ENCODE measurements around the gene FGFBP1. TPM values are rescaled to one million over a fixed set of nuclear protein-coding genes. Genes with fewer than 3 reads are reported as not detected.

The FGFBP1 gene
- polyA plus RNA-seq, 2 donors: 178 to 533 TPM

- Histone ChIP-seq H3K27ac (ENCODE audit: low read depth in 2 of 2, low read length in 1 of 2) (no peak overlapping the region), H3K9me3 (ENCODE audit: control insufficient read depth in 2 of 2, insufficient read depth in 1 of 2, low read depth in 1 of 2, low read length in 1 of 2) (no peaks in the 10 kb centered on the region), H3K4me1 (ENCODE audit: control insufficient read depth in 2 of 2, insufficient read depth in 2 of 2, low read length in 1 of 2) (peaks cover 3% of the 10 kb centered on the region in 2 donors), H3K4me3 (ENCODE audit: low read depth in 1 of 2, low read length in 2 of 2) (no peak overlapping the region), H3K27me3 (ENCODE audit: control insufficient read depth in 1 of 2, insufficient read depth in 2 of 2, low read length in 2 of 2) (no peaks in the 10 kb centered on the region), H3K36me3 (ENCODE audit: control insufficient read depth in 2 of 2, insufficient read depth in 2 of 2, low read length in 1 of 2) (no peaks in the 10 kb centered on the region)
- 68 to 72% methylated on average over 8 of the region's 8 CpGs for WGBS, 2 donors
Observed at GRCh38 chr4:15947684-15948083, 9.1 kb upstream of the FGFBP1 start.

DNA sequence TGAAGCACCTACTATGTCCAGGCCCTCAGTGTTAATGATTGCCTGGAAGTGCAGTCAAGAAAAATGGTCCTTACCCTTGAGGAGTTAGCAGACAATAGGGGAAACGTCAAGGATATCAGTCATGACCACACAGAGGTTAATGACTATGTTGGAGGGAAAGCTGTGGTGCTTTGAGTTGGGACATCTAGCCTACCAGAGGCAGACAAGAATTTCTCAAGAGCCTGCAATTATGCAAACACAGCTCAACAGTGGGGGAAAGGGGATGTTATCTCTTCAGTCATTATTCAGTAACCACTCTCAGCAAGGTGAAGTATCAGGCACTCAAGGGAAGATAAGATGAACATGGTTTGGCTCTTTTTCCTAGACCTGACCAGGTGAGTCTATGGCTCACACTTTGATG, 7.0 kb upstream of the FGFBP1 start:
- 55 to 75% methylated on average over 1 of the region's 1 CpG for whole genome bisulfite sequencing, 2 donors
- H3K27me3 ChIP-seq (ENCODE audit: control insufficient read depth in 1 of 2, insufficient read depth in 2 of 2, low read length in 2 of 2): no peaks in the 10 kb centered on the region
- H3K36me3 ChIP-seq (ENCODE audit: control insufficient read depth in 2 of 2, insufficient read depth in 2 of 2, low read length in 1 of 2): no peaks in the 10 kb centered on the region
- H3K4me3 ChIP-seq (ENCODE audit: low read depth in 1 of 2, low read length in 2 of 2): no peak overlapping the region
- H3K27ac ChIP-seq (ENCODE audit: low read depth in 2 of 2, low read length in 1 of 2): no peak overlapping the region
- peaks cover 3% of the 10 kb centered on the region in 2 donors for H3K4me1 ChIP-seq (ENCODE audit: control insufficient read depth in 2 of 2, insufficient read depth in 2 of 2, low read length in 1 of 2)
- H3K9me3 ChIP-seq (ENCODE audit: control insufficient read depth in 2 of 2, insufficient read depth in 1 of 2, low read depth in 1 of 2, low read length in 1 of 2): no peaks in the 10 kb centered on the region

- no peaks in the 10 kb centered on the region for H3K9me3 ChIP-seq (ENCODE audit: control insufficient read depth in 2 of 2, insufficient read depth in 1 of 2, low read depth in 1 of 2, low read length in 1 of 2)
Observed at GRCh38 chr4:15944895-15945294, 6.4 kb upstream of the FGFBP1 start.

GRCh38 chr4:15942283-15942682, 3.7 kb upstream of the FGFBP1 start:
- H3K27me3 ChIP-seq (ENCODE audit: control insufficient read depth in 1 of 2, insufficient read depth in 2 of 2, low read length in 2 of 2): no peaks in the 10 kb centered on the region
- no peak overlapping the region for H3K4me3 ChIP-seq (ENCODE audit: low read depth in 1 of 2, low read length in 2 of 2)
- 64 to 66% methylated on average over 1 of the region's 1 CpG for WGBS, 2 donors
- no peak overlapping the region for H3K27ac ChIP-seq (ENCODE audit: low read depth in 2 of 2, low read length in 1 of 2)
- no peaks in the 10 kb centered on the region for H3K9me3 ChIP-seq (ENCODE audit: control insufficient read depth in 2 of 2, insufficient read depth in 1 of 2, low read depth in 1 of 2, low read length in 1 of 2)
- H3K36me3 ChIP-seq (ENCODE audit: control insufficient read depth in 2 of 2, insufficient read depth in 2 of 2, low read length in 1 of 2): no peaks in the 10 kb centered on the region
- peaks cover 0 to under 1% of the 10 kb centered on the region in 2 donors for H3K4me1 ChIP-seq (ENCODE audit: control insufficient read depth in 2 of 2, insufficient read depth in 2 of 2, low read length in 1 of 2)

More at GRCh38 chr4:15944895-15945294, 6.4 kb upstream of the FGFBP1 start:
- Histone ChIP-seq H3K4me3 (ENCODE audit: low read depth in 1 of 2, low read length in 2 of 2) (no peak overlapping the region), H3K36me3 (ENCODE audit: control insufficient read depth in 2 of 2, insufficient read depth in 2 of 2, low read length in 1 of 2) (no peaks in the 10 kb centered on the region), H3K27ac (ENCODE audit: low read depth in 2 of 2, low read length in 1 of 2) (no peak overlapping the region), H3K27me3 (ENCODE audit: control insufficient read depth in 1 of 2, insufficient read depth in 2 of 2, low read length in 2 of 2) (no peaks in the 10 kb centered on the region), H3K4me1 (ENCODE audit: control insufficient read depth in 2 of 2, insufficient read depth in 2 of 2, low read length in 1 of 2) (peaks cover 3% of the 10 kb centered on the region in 2 donors)
- WGBS, 2 donors: 88 to 89% methylated on average over 2 of the region's 2 CpGs

- H3K4me1 ChIP-seq (ENCODE audit: control insufficient read depth in 2 of 2, insufficient read depth in 2 of 2, low read length in 1 of 2): no peaks in the 10 kb centered on the region
- peaks cover 0 to 2% of the 10 kb centered on the region in 2 donors for H3K9me3 ChIP-seq (ENCODE audit: control insufficient read depth in 2 of 2, insufficient read depth in 1 of 2, low read depth in 1 of 2, low read length in 1 of 2)
- no peaks in the 10 kb centered on the region for H3K27me3 ChIP-seq (ENCODE audit: control insufficient read depth in 1 of 2, insufficient read depth in 2 of 2, low read length in 2 of 2)
- 24 to 29% methylated on average over 8 of the region's 8 CpGs for WGBS, 2 donors
- peak overlapping the region; percentile 64 to 72 for H3K4me3 ChIP-seq (ENCODE audit: low read depth in 1 of 2, low read length in 2 of 2)
- peak overlapping the region; percentile 75 to 89 for H3K27ac ChIP-seq (ENCODE audit: low read depth in 2 of 2, low read length in 1 of 2)
- H3K36me3 ChIP-seq (ENCODE audit: control insufficient read depth in 2 of 2, insufficient read depth in 2 of 2, low read length in 1 of 2): no peaks in the 10 kb centered on the region
Observed at GRCh38 chr4:15938182-15938581, 358 bp downstream of the FGFBP1 start.

DNA sequence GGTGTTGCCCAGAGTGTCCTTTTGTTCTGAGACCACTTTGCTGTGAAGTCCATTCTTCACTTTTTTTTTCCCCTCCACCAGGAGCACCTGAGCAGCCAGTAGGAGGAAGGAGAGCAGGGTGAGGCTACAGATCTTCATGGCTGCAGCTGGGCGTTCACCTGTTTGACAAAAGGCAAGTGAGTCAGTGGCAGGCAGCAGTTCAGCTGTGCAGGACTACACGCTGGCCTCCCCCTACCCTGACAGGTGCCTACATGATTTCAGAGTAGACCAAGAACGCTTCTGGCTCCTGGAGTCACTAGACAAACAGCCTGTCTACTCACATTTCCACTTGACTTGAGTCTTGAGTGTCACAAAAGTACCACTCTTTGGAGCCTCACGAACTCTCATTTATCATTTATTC, 2.0 kb downstream of the FGFBP1 start:
- no peaks in the 10 kb centered on the region for H3K4me1 ChIP-seq (ENCODE audit: control insufficient read depth in 2 of 2, insufficient read depth in 2 of 2, low read length in 1 of 2)
- H3K27me3 ChIP-seq (ENCODE audit: control insufficient read depth in 1 of 2, insufficient read depth in 2 of 2, low read length in 2 of 2): no peaks in the 10 kb centered on the region
- peak overlapping the region; percentile 54 to 85 for H3K27ac ChIP-seq (ENCODE audit: low read depth in 2 of 2, low read length in 1 of 2)
- H3K9me3 ChIP-seq (ENCODE audit: control insufficient read depth in 2 of 2, insufficient read depth in 1 of 2, low read depth in 1 of 2, low read length in 1 of 2): peaks cover 0 to 2% of the 10 kb centered on the region in 2 donors
- H3K4me3 ChIP-seq (ENCODE audit: low read depth in 1 of 2, low read length in 2 of 2): peak overlapping the region; percentile 34 to 72
- WGBS, 2 donors: 47 to 50% methylated on average over 4 of the region's 4 CpGs
- H3K36me3 ChIP-seq (ENCODE audit: control insufficient read depth in 2 of 2, insufficient read depth in 2 of 2, low read length in 1 of 2): no peaks in the 10 kb centered on the region

DNA sequence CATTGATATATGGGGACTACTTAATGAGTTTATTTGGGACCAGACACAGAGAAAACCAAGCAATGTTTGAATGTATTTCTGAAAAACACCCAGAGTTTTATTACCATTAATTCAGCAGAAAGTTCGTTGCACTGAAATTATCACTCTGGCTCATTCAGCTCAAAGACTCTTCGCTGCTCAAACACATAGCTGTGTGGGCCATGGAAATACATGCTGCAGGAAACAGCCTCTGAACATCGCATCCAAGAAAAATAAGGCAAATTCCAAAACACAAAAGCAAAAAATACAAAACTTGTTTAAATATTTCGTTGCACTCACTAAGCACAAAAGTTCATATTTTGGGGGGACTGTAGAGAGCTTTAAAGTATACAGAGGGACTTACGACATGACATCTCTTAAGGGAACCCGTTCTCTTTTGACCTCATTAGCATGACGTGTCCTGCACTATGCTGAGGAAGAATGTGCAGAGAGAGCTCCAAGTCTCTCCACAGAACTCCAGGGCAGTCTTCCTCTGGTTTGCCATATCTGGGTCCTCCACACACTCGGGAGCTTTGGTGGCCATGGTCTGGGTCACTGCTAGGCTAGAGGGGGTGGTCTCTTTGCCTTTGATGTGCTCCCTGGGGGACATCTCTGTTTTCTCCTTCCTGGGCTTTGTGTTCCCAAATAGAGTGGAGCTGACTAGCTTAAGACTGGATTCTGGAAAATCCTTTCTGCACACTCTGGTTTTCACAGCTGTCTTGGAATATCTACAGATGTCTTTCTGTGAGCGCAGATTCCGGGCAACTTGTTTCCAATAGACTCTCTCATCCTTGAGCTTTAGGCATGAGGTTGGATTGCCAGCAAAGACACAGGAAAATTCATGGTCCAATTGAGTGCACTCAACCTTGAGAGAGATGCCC, 2.8 kb downstream of the FGFBP1 start:
- Histone ChIP-seq H3K4me3 (ENCODE audit: low read depth in 1 of 2, low read length in 2 of 2) (peak overlapping the region; percentile 12 to 72), H3K27ac (ENCODE audit: low read depth in 2 of 2, low read length in 1 of 2) (peak overlapping the region; percentile 14 to 85), H3K36me3 (ENCODE audit: control insufficient read depth in 2 of 2, insufficient read depth in 2 of 2, low read length in 1 of 2) (no peaks in the 10 kb centered on the region), H3K9me3 (ENCODE audit: control insufficient read depth in 2 of 2, insufficient read depth in 1 of 2, low read depth in 1 of 2, low read length in 1 of 2) (peaks cover 0 to 2% of the 10 kb centered on the region in 2 donors), H3K27me3 (ENCODE audit: control insufficient read depth in 1 of 2, insufficient read depth in 2 of 2, low read length in 2 of 2) (no peaks in the 10 kb centered on the region), H3K4me1 (ENCODE audit: control insufficient read depth in 2 of 2, insufficient read depth in 2 of 2, low read length in 1 of 2) (no peaks in the 10 kb centered on the region)
- 69 to 73% methylated on average over 10 of the region's 10 CpGs for WGBS, 2 donors

GRCh38 chr4:15934259-15934658, 4.3 kb downstream of the FGFBP1 start:
- H3K9me3 ChIP-seq (ENCODE audit: control insufficient read depth in 2 of 2, insufficient read depth in 1 of 2, low read depth in 1 of 2, low read length in 1 of 2): peaks cover 0 to 2% of the 10 kb centered on the region in 2 donors
- H3K36me3 ChIP-seq (ENCODE audit: control insufficient read depth in 2 of 2, insufficient read depth in 2 of 2, low read length in 1 of 2): no peaks in the 10 kb centered on the region
- 50 to 58% methylated on average over 3 of the region's 3 CpGs for WGBS, 2 donors
- no peaks in the 10 kb centered on the region for H3K4me1 ChIP-seq (ENCODE audit: control insufficient read depth in 2 of 2, insufficient read depth in 2 of 2, low read length in 1 of 2)
- H3K4me3 ChIP-seq (ENCODE audit: low read depth in 1 of 2, low read length in 2 of 2): no peak overlapping the region
- H3K27me3 ChIP-seq (ENCODE audit: control insufficient read depth in 1 of 2, insufficient read depth in 2 of 2, low read length in 2 of 2): no peaks in the 10 kb centered on the region
- H3K27ac ChIP-seq (ENCODE audit: low read depth in 2 of 2, low read length in 1 of 2): peak overlapping the region in 1 of 2 donors; percentile 28

DNA sequence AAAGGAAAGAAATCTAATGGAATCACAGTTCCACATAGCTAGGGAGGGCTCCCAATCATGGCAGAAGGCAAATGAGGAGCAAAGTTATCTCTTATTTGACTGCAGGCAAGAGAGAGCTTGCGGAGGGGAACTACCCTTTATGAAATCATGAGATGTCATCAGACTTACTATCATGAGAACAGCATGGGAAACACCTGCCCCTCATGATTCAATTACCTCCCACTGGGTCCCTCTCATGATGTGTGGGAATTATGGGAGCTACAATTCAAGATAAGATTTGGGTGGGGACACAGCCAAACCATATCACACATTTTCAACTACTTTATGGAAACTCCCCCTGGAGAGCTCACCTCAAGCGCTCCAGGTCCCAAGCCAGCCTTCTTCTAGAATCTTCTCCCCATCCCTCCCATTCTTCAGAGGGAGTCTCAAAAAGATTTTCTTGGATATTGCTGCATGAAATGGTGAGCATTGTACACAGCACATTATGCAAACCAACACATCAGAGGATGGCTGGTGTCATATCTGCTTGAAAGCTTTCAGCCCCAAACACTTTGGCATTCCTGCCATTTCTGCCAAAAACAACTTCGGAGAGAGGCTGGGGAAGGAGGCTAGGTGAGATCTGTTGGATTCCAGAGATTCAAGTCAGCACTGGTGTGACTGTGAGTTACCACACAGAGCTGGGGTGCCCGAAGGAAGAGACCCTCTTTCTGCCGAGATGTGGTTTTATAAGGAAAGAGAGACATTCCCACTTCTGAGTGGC, 6.9 kb downstream of the FGFBP1 start:
- Histone ChIP-seq H3K27ac (ENCODE audit: low read depth in 2 of 2, low read length in 1 of 2) (no peak overlapping the region), H3K9me3 (ENCODE audit: control insufficient read depth in 2 of 2, insufficient read depth in 1 of 2, low read depth in 1 of 2, low read length in 1 of 2) (peaks cover 0 to 2% of the 10 kb centered on the region in 2 donors), H3K36me3 (ENCODE audit: control insufficient read depth in 2 of 2, insufficient read depth in 2 of 2, low read length in 1 of 2) (no peaks in the 10 kb centered on the region), H3K4me1 (ENCODE audit: control insufficient read depth in 2 of 2, insufficient read depth in 2 of 2, low read length in 1 of 2) (no peaks in the 10 kb centered on the region), H3K4me3 (ENCODE audit: low read depth in 1 of 2, low read length in 2 of 2) (no peak overlapping the region), H3K27me3 (ENCODE audit: control insufficient read depth in 1 of 2, insufficient read depth in 2 of 2, low read length in 2 of 2) (no peaks in the 10 kb centered on the region)
- WGBS, 2 donors: 91 to 96% methylated on average over 5 of the region's 5 CpGs
